HepG2 (cell line): ENCODE results near the gene GJD4. TPM values are rescaled to one million over a fixed set of nuclear protein-coding genes. Genes with fewer than 3 reads are reported as not detected.
A peak's percentile ranks its signal among the peaks of the same experiment; 100 is the strongest.

ENCODE experiments used
- AGO1 ChIP-seq: fragments of 200-400 bp; formaldehyde crosslinking; IDR thresholded peaks from 2 replicates; pipeline ENCODE4 v1.6.1; 2017; ENCODE audit warnings: mild to moderate bottlenecking, low read depth, low read length, moderate library complexity; ENCODE audit not compliant: poor library complexity, severe bottlenecking
- DNMT3B ChIP-seq: conservative IDR thresholded peaks from 2 replicates; pipeline ENCODE4 v1.6.1; 2016; ENCODE audit warnings: missing biosample characterization, control low read depth
- HNF4A ChIP-seq: sonication (generic); formaldehyde crosslinking; IDR thresholded peaks from 2 replicates; pipeline ENCODE4 v1.4.0; 2020; ENCODE audit warnings: missing genetic modification reagents
- HNRNPUL1 ChIP-seq: fragments of 200-400 bp; formaldehyde crosslinking; IDR thresholded peaks from 2 replicates; pipeline ENCODE4 v1.6.1; 2017; ENCODE audit warnings: low read depth, mild to moderate bottlenecking, low read length, moderate library complexity
- MAFK ChIP-seq, 2 experiments: IDR thresholded peaks in 1 of 2; conservative IDR thresholded peaks in 1 of 2; 2 replicates each; pipeline ENCODE4 v1.6.1; 2011; ENCODE audit warnings: improper control_type of control experiment in 2 of 2, low read length in 2 of 2
- NFYB ChIP-seq: sonication (generic); formaldehyde crosslinking; IDR thresholded peaks from 2 replicates; pipeline ENCODE4 v1.4.0; 2020; ENCODE audit warnings: missing genetic modification reagents
- RARG ChIP-seq: sonication (generic); formaldehyde crosslinking; IDR thresholded peaks from 2 replicates; pipeline ENCODE4 v1.4.0; 2020; ENCODE audit warnings: low read depth, mild to moderate bottlenecking, missing genetic modification reagents
- RFXANK ChIP-seq: IDR thresholded peaks from 2 replicates; pipeline ENCODE4 v1.6.1; 2016
- SALL1 ChIP-seq: sonication (generic); formaldehyde crosslinking; IDR thresholded peaks from 2 replicates; pipeline ENCODE4 v1.8.0; 2022; ENCODE audit warnings: mild to moderate bottlenecking, missing genetic modification reagents
- WIZ ChIP-seq: sonication (generic); formaldehyde crosslinking; IDR thresholded peaks from 2 replicates; pipeline ENCODE4 v1.5.1; 2020; ENCODE audit warnings: mild to moderate bottlenecking, missing genetic modification reagents
- ZMYM3 ChIP-seq: sonication (generic); formaldehyde crosslinking; IDR thresholded peaks from 2 replicates; pipeline ENCODE4 v1.5.1; 2020; ENCODE audit warnings: mild to moderate bottlenecking, missing genetic modification reagents
- ZNF326 ChIP-seq: sonication (generic); formaldehyde crosslinking; IDR thresholded peaks from 2 replicates; pipeline ENCODE4 v1.4.0; 2020; ENCODE audit warnings: missing genetic modification reagents, borderline replicate concordance
- ZNF382 ChIP-seq: sonication (generic); formaldehyde crosslinking; IDR thresholded peaks from 2 replicates; pipeline ENCODE4 v1.5.0; 2020; ENCODE audit warnings: missing genetic modification reagents, mild to moderate bottlenecking, borderline replicate concordance
- ZNF563 ChIP-seq: sonication (generic); formaldehyde crosslinking; IDR thresholded peaks from 2 replicates; pipeline ENCODE4 v1.8.0; 2022; ENCODE audit warnings: mild to moderate bottlenecking, moderate library complexity, missing genetic modification reagents
- ZNF7 ChIP-seq: IDR thresholded peaks from 2 replicates; pipeline ENCODE4 v1.6.1; 2016; ENCODE audit warnings: missing biosample characterization, missing genetic modification reagents
- ZNF75D ChIP-seq: sonication (generic); formaldehyde crosslinking; IDR thresholded peaks from 2 replicates; pipeline ENCODE4 v1.8.1; 2023; ENCODE audit warnings: missing genetic modification reagents, mild to moderate bottlenecking, borderline replicate concordance
- ZSCAN25 ChIP-seq: sonication (generic); formaldehyde crosslinking; IDR thresholded peaks from 2 replicates; pipeline ENCODE4 v1.8.0; 2022; ENCODE audit warnings: mild to moderate bottlenecking, missing genetic modification reagents
- polyA plus RNA-seq, 8 experiments: library from polyadenylated mRNA; depleted of rRNA in 3 of 8; stranded (reverse) in 7 of 8; unstranded in 1 of 8; fragments of >200 nt; fragmentation: Illumina TruSeq in 4 of 8; extraction: Trizol in 4 of 8; gene quantifications; 2 replicates each; pipeline versions ENCODE4 v1.2.1 to v1.2.3, GENCODE V29; 2011 to 2016; ENCODE audit warnings: low read depth in 4 of 8, missing spikeins in 1 of 8, mixed read lengths in 1 of 8; ENCODE audit not compliant: insufficient read depth in 1 of 8
- total RNA-seq, 5 experiments: library from RNA; depleted of rRNA; stranded (reverse); fragments of >200 nt; fragmentation: Illumina TruSeq; extraction: Trizol; gene quantifications; 2 replicates each; pipeline ENCODE4 v1.2.3, GENCODE V29; 2016; ENCODE audit warnings: low read depth in 1 of 5
- TF ChIP-seq, protein P1 (sequence below): sonication (generic); formaldehyde crosslinking; IDR thresholded peaks from 2 replicates; pipeline ENCODE4 v1.5.0; 2020; ENCODE audit warnings: mild to moderate bottlenecking, missing genetic modification reagents, moderate library complexity
- TF ChIP-seq, protein P2 (sequence below): sonication (generic); formaldehyde crosslinking; IDR thresholded peaks from 2 replicates; pipeline ENCODE4 v1.4.0; 2020; ENCODE audit warnings: low read depth, missing genetic modification reagents
- TF ChIP-seq, protein P3 (sequence below): IDR thresholded peaks from 2 replicates; pipeline ENCODE4 v1.6.1; 2018; ENCODE audit warnings: missing genetic modification reagents, mild to moderate bottlenecking, missing compliant biosample characterization
- TF ChIP-seq, protein P4 (sequence below): sonication (generic); formaldehyde crosslinking; conservative IDR thresholded peaks from 2 replicates; pipeline ENCODE4 v1.4.0; 2020; ENCODE audit warnings: missing genetic modification reagents
- TF ChIP-seq, protein P5 (sequence below): IDR thresholded peaks from 2 replicates; pipeline ENCODE4 v1.6.1; 2016

GJD4 gene
- total and polyA plus RNA-seq, 2 of the 13 experiments (the other 11 are each of a cell fraction or from before 2014, with no cell fraction given): not detected

DNA sequence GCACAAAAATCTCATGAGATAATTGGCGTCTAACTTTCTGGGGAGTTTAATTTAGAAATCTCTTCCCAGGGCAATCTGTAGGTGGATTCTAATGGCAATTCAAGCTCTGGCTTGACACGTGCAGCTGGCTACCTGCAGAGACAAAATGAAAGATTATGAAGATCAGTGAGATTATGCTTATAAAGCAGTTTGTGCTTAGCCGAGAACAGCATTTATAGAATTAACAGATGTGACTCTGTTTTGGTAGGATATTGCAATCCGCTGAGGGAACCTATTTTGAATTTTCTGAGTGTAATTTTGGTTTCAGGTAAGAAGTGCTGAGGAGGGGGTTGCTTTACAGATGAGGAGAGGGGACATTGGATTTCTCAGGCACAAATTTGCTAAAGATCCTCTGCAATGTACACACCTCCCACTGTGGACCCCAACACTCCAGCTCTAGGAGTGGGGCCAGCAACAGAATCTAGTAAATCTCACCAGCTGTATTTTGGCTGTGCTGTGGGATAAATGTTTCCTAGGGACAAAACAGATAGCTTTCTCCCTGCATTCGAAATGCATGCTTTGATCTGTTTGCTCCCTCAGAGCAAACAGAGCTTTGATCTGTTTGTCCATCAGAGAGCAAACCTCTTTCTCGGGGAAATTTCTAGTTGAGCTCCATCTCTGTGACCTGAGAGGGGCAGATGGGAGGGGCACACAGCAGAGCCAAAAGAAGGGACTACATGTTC lies 7.4 kb downstream of the GJD4 start (continued):
- TF ChIP-seq ZNF563 (CRISPR knock-in tag) (no peak), ZNF75D (CRISPR knock-in tag) (no peak), WIZ (CRISPR knock-in tag) (no peak), MAFK (conservative IDR thresholded peaks at IDR 0.05 in 1 of 2, IDR thresholded peaks at IDR 0.05 in 1 of 2; ENCODE audit: low read length in 2 of 2) (peak; percentile 51 to 60; a peak in 3 of 4 replicates), HNF4A (CRISPR knock-in tag) (peak; percentile 74; the same call in 1 of the 2 replicates), ZNF326 (CRISPR knock-in tag) (no peak), RFXANK (CRISPR knock-in tag) (no peak), ZNF7 (CRISPR knock-in tag) (no peak), AGO1 (no peak), DNMT3B (CRISPR knock-in tag) (no peak), ZNF382 (CRISPR knock-in tag) (no peak), ZSCAN25 (CRISPR knock-in tag) (no peak), SALL1 (peak; percentile 27; the same call in 1 of the 2 replicates), HNRNPUL1 (no peak), NFYB (CRISPR knock-in tag) (no peak), RARG (CRISPR knock-in tag) (no peak), ZMYM3 (CRISPR knock-in tag) (no peak)
- TF ChIP-seq, protein P1, sequence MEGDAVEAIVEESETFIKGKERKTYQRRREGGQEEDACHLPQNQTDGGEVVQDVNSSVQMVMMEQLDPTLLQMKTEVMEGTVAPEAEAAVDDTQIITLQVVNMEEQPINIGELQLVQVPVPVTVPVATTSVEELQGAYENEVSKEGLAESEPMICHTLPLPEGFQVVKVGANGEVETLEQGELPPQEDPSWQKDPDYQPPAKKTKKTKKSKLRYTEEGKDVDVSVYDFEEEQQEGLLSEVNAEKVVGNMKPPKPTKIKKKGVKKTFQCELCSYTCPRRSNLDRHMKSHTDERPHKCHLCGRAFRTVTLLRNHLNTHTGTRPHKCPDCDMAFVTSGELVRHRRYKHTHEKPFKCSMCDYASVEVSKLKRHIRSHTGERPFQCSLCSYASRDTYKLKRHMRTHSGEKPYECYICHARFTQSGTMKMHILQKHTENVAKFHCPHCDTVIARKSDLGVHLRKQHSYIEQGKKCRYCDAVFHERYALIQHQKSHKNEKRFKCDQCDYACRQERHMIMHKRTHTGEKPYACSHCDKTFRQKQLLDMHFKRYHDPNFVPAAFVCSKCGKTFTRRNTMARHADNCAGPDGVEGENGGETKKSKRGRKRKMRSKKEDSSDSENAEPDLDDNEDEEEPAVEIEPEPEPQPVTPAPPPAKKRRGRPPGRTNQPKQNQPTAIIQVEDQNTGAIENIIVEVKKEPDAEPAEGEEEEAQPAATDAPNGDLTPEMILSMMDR (CRISPR knock-in tag): peak; percentile 6; the same call in 1 of the 2 replicates
- TF ChIP-seq, protein P2, sequence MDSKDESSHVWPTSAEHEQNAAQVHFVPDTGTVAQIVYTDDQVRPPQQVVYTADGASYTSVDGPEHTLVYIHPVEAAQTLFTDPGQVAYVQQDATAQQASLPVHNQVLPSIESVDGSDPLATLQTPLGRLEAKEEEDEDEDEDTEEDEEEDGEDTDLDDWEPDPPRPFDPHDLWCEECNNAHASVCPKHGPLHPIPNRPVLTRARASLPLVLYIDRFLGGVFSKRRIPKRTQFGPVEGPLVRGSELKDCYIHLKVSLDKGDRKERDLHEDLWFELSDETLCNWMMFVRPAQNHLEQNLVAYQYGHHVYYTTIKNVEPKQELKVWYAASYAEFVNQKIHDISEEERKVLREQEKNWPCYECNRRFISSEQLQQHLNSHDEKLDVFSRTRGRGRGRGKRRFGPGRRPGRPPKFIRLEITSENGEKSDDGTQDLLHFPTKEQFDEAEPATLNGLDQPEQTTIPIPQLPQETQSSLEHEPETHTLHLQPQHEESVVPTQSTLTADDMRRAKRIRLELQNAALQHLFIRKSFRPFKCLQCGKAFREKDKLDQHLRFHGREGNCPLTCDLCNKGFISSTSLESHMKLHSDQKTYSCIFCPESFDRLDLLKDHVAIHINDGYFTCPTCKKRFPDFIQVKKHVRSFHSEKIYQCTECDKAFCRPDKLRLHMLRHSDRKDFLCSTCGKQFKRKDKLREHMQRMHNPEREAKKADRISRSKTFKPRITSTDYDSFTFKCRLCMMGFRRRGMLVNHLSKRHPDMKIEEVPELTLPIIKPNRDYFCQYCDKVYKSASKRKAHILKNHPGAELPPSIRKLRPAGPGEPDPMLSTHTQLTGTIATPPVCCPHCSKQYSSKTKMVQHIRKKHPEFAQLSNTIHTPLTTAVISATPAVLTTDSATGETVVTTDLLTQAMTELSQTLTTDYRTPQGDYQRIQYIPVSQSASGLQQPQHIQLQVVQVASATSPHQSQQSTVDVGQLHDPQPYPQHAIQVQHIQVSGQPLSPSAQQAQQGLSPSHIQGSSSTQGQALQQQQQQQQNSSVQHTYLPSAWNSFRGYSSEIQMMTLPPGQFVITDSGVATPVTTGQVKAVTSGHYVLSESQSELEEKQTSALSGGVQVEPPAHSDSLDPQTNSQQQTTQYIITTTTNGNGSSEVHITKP (CRISPR knock-in tag): no peak
- TF ChIP-seq, protein P3, sequence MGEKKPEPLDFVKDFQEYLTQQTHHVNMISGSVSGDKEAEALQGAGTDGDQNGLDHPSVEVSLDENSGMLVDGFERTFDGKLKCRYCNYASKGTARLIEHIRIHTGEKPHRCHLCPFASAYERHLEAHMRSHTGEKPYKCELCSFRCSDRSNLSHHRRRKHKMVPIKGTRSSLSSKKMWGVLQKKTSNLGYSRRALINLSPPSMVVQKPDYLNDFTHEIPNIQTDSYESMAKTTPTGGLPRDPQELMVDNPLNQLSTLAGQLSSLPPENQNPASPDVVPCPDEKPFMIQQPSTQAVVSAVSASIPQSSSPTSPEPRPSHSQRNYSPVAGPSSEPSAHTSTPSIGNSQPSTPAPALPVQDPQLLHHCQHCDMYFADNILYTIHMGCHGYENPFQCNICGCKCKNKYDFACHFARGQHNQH: no peak
- TF ChIP-seq, protein P4, sequence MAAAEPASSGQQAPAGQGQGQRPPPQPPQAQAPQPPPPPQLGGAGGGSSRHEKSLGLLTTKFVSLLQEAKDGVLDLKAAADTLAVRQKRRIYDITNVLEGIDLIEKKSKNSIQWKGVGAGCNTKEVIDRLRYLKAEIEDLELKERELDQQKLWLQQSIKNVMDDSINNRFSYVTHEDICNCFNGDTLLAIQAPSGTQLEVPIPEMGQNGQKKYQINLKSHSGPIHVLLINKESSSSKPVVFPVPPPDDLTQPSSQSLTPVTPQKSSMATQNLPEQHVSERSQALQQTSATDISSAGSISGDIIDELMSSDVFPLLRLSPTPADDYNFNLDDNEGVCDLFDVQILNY (CRISPR knock-in tag): no peak
- TF ChIP-seq, protein P5, sequence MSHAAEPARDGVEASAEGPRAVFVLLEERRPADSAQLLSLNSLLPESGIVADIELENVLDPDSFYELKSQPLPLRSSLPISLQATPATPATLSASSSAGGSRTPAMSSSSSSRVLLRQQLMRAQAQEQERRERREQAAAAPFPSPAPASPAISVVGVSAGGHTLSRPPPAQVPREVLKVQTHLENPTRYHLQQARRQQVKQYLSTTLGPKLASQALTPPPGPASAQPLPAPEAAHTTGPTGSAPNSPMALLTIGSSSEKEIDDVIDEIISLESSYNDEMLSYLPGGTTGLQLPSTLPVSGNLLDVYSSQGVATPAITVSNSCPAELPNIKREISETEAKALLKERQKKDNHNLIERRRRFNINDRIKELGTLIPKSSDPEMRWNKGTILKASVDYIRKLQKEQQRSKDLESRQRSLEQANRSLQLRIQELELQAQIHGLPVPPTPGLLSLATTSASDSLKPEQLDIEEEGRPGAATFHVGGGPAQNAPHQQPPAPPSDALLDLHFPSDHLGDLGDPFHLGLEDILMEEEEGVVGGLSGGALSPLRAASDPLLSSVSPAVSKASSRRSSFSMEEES (CRISPR knock-in tag): no peak
